Astrocyte (in vitro differentiated cells and primary cell): ENCODE measurements around the gene EXOC3.

Experiments
- EZH2 ChIP-seq: IDR thresholded peaks from 2 replicates; pipeline ENCODE4 v1.6.1; 2012; ENCODE audit warnings: mild to moderate bottlenecking, low read length, inconsistent platforms; ENCODE audit not compliant: insufficient read depth
- TF ChIP-seq, protein P1 (sequence below): IDR thresholded peaks from 2 replicates; pipeline ENCODE4 v1.5.1; 2011; ENCODE audit warnings: low read depth, mild to moderate bottlenecking, inconsistent platforms, low read length, moderate library complexity; ENCODE audit not compliant: insufficient read depth

DNA sequence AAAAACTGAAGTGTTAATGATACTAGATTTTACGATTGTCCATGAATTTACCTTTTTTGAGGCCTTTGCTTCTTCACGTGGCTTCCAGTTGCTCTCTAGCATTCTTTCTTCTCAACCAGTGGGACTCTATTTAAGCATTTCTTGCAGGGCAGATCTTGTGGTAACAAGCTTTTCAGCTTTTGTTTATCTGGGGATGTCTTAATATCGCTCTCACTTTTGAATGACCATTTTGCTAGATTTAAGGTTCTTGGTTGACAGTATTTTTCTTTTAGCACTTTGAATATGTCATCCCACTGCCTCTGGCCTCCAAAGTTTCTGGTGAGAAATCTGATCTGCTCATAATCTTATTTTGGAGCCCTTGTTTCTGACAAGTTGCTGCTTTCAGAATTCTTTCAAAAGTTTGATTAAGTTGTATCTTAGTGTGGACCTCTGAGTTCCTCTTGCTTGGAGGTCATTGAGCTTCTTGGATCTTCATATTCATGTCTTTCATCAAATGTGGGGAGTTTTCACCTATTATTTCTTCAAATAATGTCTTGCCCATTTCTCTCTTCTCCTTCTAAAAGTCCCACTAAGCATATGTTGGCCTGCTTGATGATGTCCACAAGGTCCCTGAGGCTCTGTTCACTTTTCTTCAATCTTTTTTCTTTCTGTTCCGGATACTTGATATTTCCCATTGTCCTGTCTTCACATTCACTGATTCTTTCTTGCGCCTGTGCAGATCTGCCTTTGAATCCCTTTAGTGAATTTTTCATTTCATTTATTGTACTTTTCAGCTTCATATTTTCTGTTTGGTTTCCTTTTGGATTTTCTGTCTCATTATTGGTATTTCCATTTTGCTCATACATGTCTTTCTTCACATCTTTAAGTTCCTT, 8.8 kb downstream of the EXOC3 start:
- TF ChIP-seq, protein P1, sequence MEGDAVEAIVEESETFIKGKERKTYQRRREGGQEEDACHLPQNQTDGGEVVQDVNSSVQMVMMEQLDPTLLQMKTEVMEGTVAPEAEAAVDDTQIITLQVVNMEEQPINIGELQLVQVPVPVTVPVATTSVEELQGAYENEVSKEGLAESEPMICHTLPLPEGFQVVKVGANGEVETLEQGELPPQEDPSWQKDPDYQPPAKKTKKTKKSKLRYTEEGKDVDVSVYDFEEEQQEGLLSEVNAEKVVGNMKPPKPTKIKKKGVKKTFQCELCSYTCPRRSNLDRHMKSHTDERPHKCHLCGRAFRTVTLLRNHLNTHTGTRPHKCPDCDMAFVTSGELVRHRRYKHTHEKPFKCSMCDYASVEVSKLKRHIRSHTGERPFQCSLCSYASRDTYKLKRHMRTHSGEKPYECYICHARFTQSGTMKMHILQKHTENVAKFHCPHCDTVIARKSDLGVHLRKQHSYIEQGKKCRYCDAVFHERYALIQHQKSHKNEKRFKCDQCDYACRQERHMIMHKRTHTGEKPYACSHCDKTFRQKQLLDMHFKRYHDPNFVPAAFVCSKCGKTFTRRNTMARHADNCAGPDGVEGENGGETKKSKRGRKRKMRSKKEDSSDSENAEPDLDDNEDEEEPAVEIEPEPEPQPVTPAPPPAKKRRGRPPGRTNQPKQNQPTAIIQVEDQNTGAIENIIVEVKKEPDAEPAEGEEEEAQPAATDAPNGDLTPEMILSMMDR: no peak
- no peak for TF ChIP-seq EZH2
